Motor neuron (in vitro differentiated cells): ENCODE measurements around the gene RPL21. TPM values are rescaled to one million over a fixed set of nuclear protein-coding genes. Genes with fewer than 3 reads are reported as not detected.
"Not testable (repeated sequence)": the region's sequence is repeated elsewhere in the genome, so short reads cannot be mapped to it uniquely, and the experiment has no call there.

Source experiments
- ATAC-seq, 8 experiments: fragments of 200-7000 bp; cut with Tn5 transposase; replicated peaks in 6 of 8; 2 replicates each; pipeline ENCODE4 v1.8.0; 2021; ENCODE audit warnings: mild to moderate bottlenecking in 8 of 8, moderate library complexity in 8 of 8
- H3K27ac ChIP-seq, 2 donors: fragments of 250-450 bp; sonication (Bioruptor Pico); 2 replicates each; pipeline ENCODE4 v1.9.0; 2021; ENCODE audit warnings: antibody characterized with exemption in 2 of 2, mild to moderate bottlenecking in 2 of 2, moderate library complexity in 1 of 2
- H3K4me1 ChIP-seq, 2 donors: fragments of 250-450 bp; sonication (Bioruptor Pico); replicated peaks in 1 of 2; 2 replicates each; pipeline ENCODE4 v1.6.1; 2021; ENCODE audit warnings: antibody characterized with exemption in 2 of 2, mild to moderate bottlenecking in 2 of 2, moderate library complexity in 1 of 2
- H3K4me3 ChIP-seq, 5 donors: fragments of 250-450 bp; sonication (Bioruptor Pico); 2 replicates each; pipeline ENCODE4 v1.9.0; 2021; ENCODE audit warnings: antibody characterized with exemption in 5 of 5, mild to moderate bottlenecking in 5 of 5, moderate library complexity in 4 of 5
- whole genome bisulfite sequencing, 10 experiments: fragments of 450-650 bp; shearing (Covaris generic); methylation state at CpG; one replicate each; pipeline ENCODE4 v1.0.0; 2022; 5-methylcytosine and 5-hydroxymethylcytosine counted together
- in situ Hi-C, 9 experiments: fragments of 400-800 bp; cut with MboI; loops; one replicate each; pipeline ENCODE4 v1.15.0; 2021; ENCODE audit warnings: low sequenced_read_pairs in 9 of 9, low pct_unique_long_range_greater_than_20kb in 2 of 9; ENCODE audit not compliant: unreplicated experiment in 9 of 9
- total RNA-seq, 8 experiments: library from RNA; unstranded; fragments of 300-600 nt; gene quantifications; 2 replicates each; pipeline versions ENCODE4 v1.2.3 to v1.2.4, GENCODE V29; 2022

Gene RPL21
- total RNA-seq, 8 experiments from 2014 or later, result 1,237 to 3,188 (median 2,218) TPM

GRCh38 chr13:27280841-27281240 is 29.5 kb downstream of the RPL21 start:
- no peak for ATAC-seq
- Histone ChIP-seq H3K27ac (no peak overlapping the region), H3K4me3 (no peak overlapping the region), H3K4me1 (no peaks in the 10 kb centered on the region)
- in situ Hi-C loops, result no loop called here
- WGBS, 10 experiments, result 40 to 80% (median 67%) methylated on average over 1 to 3 of the region's 4 CpGs; no CpG with 5 or more reads in 7 of the 10 experiments

GRCh38 chr13:27281420-27281819 is 30.1 kb downstream of the RPL21 start:
- in situ Hi-C loops, result no loop called here
- no peaks in the 10 kb centered on the region for H3K4me1 ChIP-seq
- 0 to 89% (median 80%) methylated on average over 1 of the region's 1 CpG; no CpG with 5 or more reads in 1 of the 10 experiments for WGBS, 10 experiments
- H3K4me3 ChIP-seq, result no peak overlapping the region
- no peak for ATAC-seq
- H3K27ac ChIP-seq, result no peak overlapping the region

- ATAC-seq, result peak in 2 of 8 experiments; percentile 32 to 81
- in situ Hi-C loops, result no loop called here
- H3K4me3 ChIP-seq, result no peak overlapping the region
- 33 to 94% (median 76%) methylated on average over 1 to 4 of the region's 4 CpGs; no CpG with 5 or more reads in 2 of the 10 experiments for WGBS, 10 experiments
- no peak overlapping the region for H3K27ac ChIP-seq
- no peaks in the 10 kb centered on the region for H3K4me1 ChIP-seq
These were observed 32.6 kb downstream of the RPL21 start for GRCh38 chr13:27283906-27284493.

- Histone ChIP-seq H3K27ac (no peak overlapping the region), H3K4me1 (peaks cover 0 to 10% of the 10 kb centered on the region in 2 donors), H3K4me3 (no peak overlapping the region)
- no peak for ATAC-seq
- WGBS, 10 experiments, result 42 to 100% (median 100%) methylated on average over 1 to 4 of the region's 4 CpGs; no CpG with 5 or more reads in 1 of the 10 experiments
- in situ Hi-C loops, result no loop called here
These were observed 37.0 kb downstream of the RPL21 start for GRCh38 chr13:27288392-27288791.

- WGBS, 10 experiments, result 0 to 100% (median 47%) methylated on average over 1 to 2 of the region's 2 CpGs; no CpG with 5 or more reads in 6 of the 10 experiments
- no peak overlapping the region for H3K27ac ChIP-seq
- peak in 3 of 8 experiments; percentile 55 to 84 (median 76) for ATAC-seq
- no peak overlapping the region for H3K4me3 ChIP-seq
- in situ Hi-C loops, result no loop called here
- peaks cover 0 to 10% of the 10 kb centered on the region in 2 donors for H3K4me1 ChIP-seq
These were observed 37.8 kb downstream of the RPL21 start for GRCh38 chr13:27289011-27289665.

GRCh38 chr13:27290715-27291114 is 39.4 kb downstream of the RPL21 start:
- peaks cover 0 to 10% of the 10 kb centered on the region in 2 donors for H3K4me1 ChIP-seq
- in situ Hi-C loops, result no loop called here
- no peak overlapping the region for H3K4me3 ChIP-seq
- WGBS, 10 experiments, result 63 to 100% (median 93%) methylated on average over 1 to 3 of the region's 4 CpGs; no CpG with 5 or more reads in 4 of the 10 experiments
- ATAC-seq, result no peak
- H3K27ac ChIP-seq, result no peak overlapping the region

- in situ Hi-C loops, ATAC-seq, H3K27ac ChIP-seq, H3K4me3 ChIP-seq: not testable (repeated sequence)
- H3K4me1 ChIP-seq, result peaks cover 0 to 10% of the 10 kb centered on the region in 2 donors
- WGBS, 10 experiments, result 20 to 100% (median 92%) methylated on average over 1 to 5 of the region's 8 CpGs; no CpG with 5 or more reads in 4 of the 10 experiments
These were observed 40.6 kb downstream of the RPL21 start for GRCh38 chr13:27291967-27292366.

- Histone ChIP-seq H3K4me1 (peaks cover 0 to 10% of the 10 kb centered on the region in 2 donors), H3K4me3 (no peak overlapping the region), H3K27ac (no peak overlapping the region)
- in situ Hi-C loops, result no loop called here
- 28 to 100% (median 65%) methylated on average over 1 to 7 of the region's 8 CpGs; no CpG with 5 or more reads in 2 of the 10 experiments for WGBS, 10 experiments
- ATAC-seq, result no peak
These were observed 41.8 kb downstream of the RPL21 start for GRCh38 chr13:27293076-27293691.

- in situ Hi-C loops, result no loop called here
- Histone ChIP-seq H3K4me3 (no peak overlapping the region), H3K27ac (no peak overlapping the region), H3K4me1 (peaks cover 0 to 10% of the 10 kb centered on the region in 2 donors)
- ATAC-seq, result no peak
- 7 to 100% (median 87%) methylated on average over 2 to 3 of the region's 4 CpGs; no CpG with 5 or more reads in 1 of the 10 experiments for WGBS, 10 experiments
These were observed 42.6 kb downstream of the RPL21 start for GRCh38 chr13:27293873-27294515.

- Histone ChIP-seq H3K4me1 (peaks cover 0 to 1% of the 10 kb centered on the region in 2 donors), H3K27ac (no peak overlapping the region), H3K4me3 (no peak overlapping the region)
- no peak for ATAC-seq
- 18 to 94% (median 80%) methylated on average over 1 to 5 of the region's 7 CpGs; no CpG with 5 or more reads in 3 of the 10 experiments for WGBS, 10 experiments
- in situ Hi-C loops, result no loop called here
These were observed 43.7 kb downstream of the RPL21 start for GRCh38 chr13:27295096-27295495.

GRCh38 chr13:27295660-27296059 is 44.3 kb downstream of the RPL21 start:
- 8 to 100% (median 80%) methylated on average over 1 to 3 of the region's 4 CpGs for WGBS, 10 experiments
- ATAC-seq, result no peak
- in situ Hi-C loops, result no loop called here
- Histone ChIP-seq H3K27ac (no peak overlapping the region), H3K4me3 (no peak overlapping the region), H3K4me1 (no peaks in the 10 kb centered on the region)

- H3K4me3 ChIP-seq, result no peak overlapping the region
- no peaks in the 10 kb centered on the region for H3K4me1 ChIP-seq
- ATAC-seq, result no peak
- H3K27ac ChIP-seq, result no peak overlapping the region
- in situ Hi-C loops, result no loop called here
- WGBS, 10 experiments, result 50 to 100% (median 84%) methylated on average over 1 to 4 of the region's 8 CpGs; no CpG with 5 or more reads in 2 of the 10 experiments
These were observed 45.1 kb downstream of the RPL21 start for GRCh38 chr13:27296496-27296895.

GRCh38 chr13:27298849-27299248 is 47.5 kb downstream of the RPL21 start:
- no peaks in the 10 kb centered on the region for H3K4me1 ChIP-seq
- no peak overlapping the region for H3K27ac ChIP-seq
- 37 to 81% (median 51%) methylated on average over 1 to 5 of the region's 5 CpGs for WGBS, 10 experiments
- in situ Hi-C loops, result no loop called here
- ATAC-seq, result no peak
- no peak overlapping the region for H3K4me3 ChIP-seq
